T-cell (primary cell): ENCODE data around the gene ZNF133. TPM values are rescaled to one million over a fixed set of nuclear protein-coding genes. Genes with fewer than 3 reads are reported as not detected.

ENCODE experiments used
- ATAC-seq, 4 experiments: fragments of 200-7000 bp in 3 of 4; fragments of 150-1000 bp in 1 of 4; cut with Tn5 transposase; replicated peaks in 1 of 4; 1 replicate in 3 of 4; 2 replicates in 1 of 4; pipeline ENCODE4 v1.10.0; 2021; ENCODE audit warnings: moderate library complexity in 3 of 4, mild to moderate bottlenecking in 2 of 4, moderate number of reproducible peaks in 1 of 4
- CTCF ChIA-PET, 2 donors: fragments of 300-600 bp; sonication (Branson Sonifier 250); formaldehyde crosslinking; loops; one replicate each; lab custom pipeline; 2022; ENCODE audit warnings: antibody characterized with exemption in 2 of 2; lab: Charles Lee
- POLR2A ChIA-PET, 2 donors: fragments of 300-600 bp; sonication (Branson Sonifier 250); formaldehyde crosslinking; loops; one replicate each; lab custom pipeline; 2022; ENCODE audit warnings: antibody characterized with exemption in 2 of 2; lab: Charles Lee
- DNase-seq, 35 experiments: peaks; one replicate each; pipeline versions ENCODE4 v3.0.0 to v3.0.0-alpha.2; 2013 to 2023
- H3K27ac ChIP-seq: one replicate; pipeline ENCODE4 v1.5.1; 2013; ENCODE audit warnings: low read length
- H3K27me3 ChIP-seq, 2 experiments: replicated peaks in 1 of 2; 1 replicate in 1 of 2; 2 replicates in 1 of 2; pipeline versions ENCODE4 v1.6.1 to v1.7.0; 2013; ENCODE audit warnings: low read length in 1 of 2, mixed read lengths in 1 of 2; ENCODE audit not compliant: control insufficient read depth in 2 of 2, insufficient read depth in 2 of 2; ENCODE audit errors: extremely low read depth in 1 of 2
- H3K36me3 ChIP-seq, 2 donors: 1 replicate in 1 of 2; 2 replicates in 1 of 2; pipeline versions ENCODE4 v1.6.1 to v1.7.0; 2013; ENCODE audit warnings: low read length in 1 of 2; ENCODE audit not compliant: control insufficient read depth in 2 of 2, insufficient read depth in 1 of 2; ENCODE audit errors: extremely low read depth in 1 of 2
- H3K4me1 ChIP-seq, 2 experiments: 1 replicate in 1 of 2; 2 replicates in 1 of 2; pipeline versions ENCODE4 v1.6.1 to v1.7.0; 2013; ENCODE audit warnings: low read length in 2 of 2, mixed read lengths in 1 of 2; ENCODE audit not compliant: insufficient read depth in 2 of 2, control insufficient read depth in 1 of 2; ENCODE audit errors: extremely low read depth in 1 of 2
- H3K4me3 ChIP-seq, 2 donors: 1 replicate in 1 of 2; 2 replicates in 1 of 2; pipeline versions ENCODE4 v1.5.1 to v1.7.0; 2013; ENCODE audit warnings: mild to moderate bottlenecking in 2 of 2, low read length in 1 of 2, moderate library complexity in 1 of 2; ENCODE audit not compliant: control insufficient read depth in 1 of 2; ENCODE audit errors: extremely low read depth in 1 of 2
- H3K9me3 ChIP-seq: 2 replicates; pipeline ENCODE4 v1.7.0; 2013
- H3K27ac Mint-ChIP-seq, 2 donors: one replicate each; pipeline ENCODE4 v1.8.0; 2020 to 2021; ENCODE audit warnings: mild to moderate bottlenecking in 2 of 2, mixed read lengths in 2 of 2
- H3K27me3 Mint-ChIP-seq, 2 donors: one replicate each; pipeline ENCODE4 v1.8.0; 2021 to 2022; ENCODE audit warnings: mixed read lengths in 2 of 2
- H3K36me3 Mint-ChIP-seq: one replicate; pipeline ENCODE4 v1.8.0; 2021; ENCODE audit warnings: mixed read lengths
- H3K4me1 Mint-ChIP-seq, 3 donors: one replicate each; pipeline ENCODE4 v1.8.0; 2020 to 2022; ENCODE audit warnings: mixed read lengths in 3 of 3, mild to moderate bottlenecking in 1 of 3
- H3K4me3 Mint-ChIP-seq, 3 donors: one replicate each; pipeline ENCODE4 v1.8.0; 2020 to 2022; ENCODE audit warnings: mild to moderate bottlenecking in 3 of 3, mixed read lengths in 3 of 3, moderate library complexity in 3 of 3
- H3K9me3 Mint-ChIP-seq, 3 donors: one replicate each; pipeline ENCODE4 v1.8.0; 2020 to 2022; ENCODE audit warnings: mixed read lengths in 3 of 3
- WGBS: methylation state at CpG from one replicate; pipeline ENCODE4 v1.1.5; 2013; ENCODE audit warnings: missing lambda C conversion rate; ENCODE audit not compliant: insufficient coverage; 5-methylcytosine and 5-hydroxymethylcytosine counted together
- total RNA-seq, 35 experiments: library from RNA in 6 of 35; stranded (reverse) in 6 of 35; fragments of 120-200 nt in 1 of 35; gene quantifications; one replicate each; pipeline versions ENCODE4 v1.2.1 to v1.2.4 and lab custom pipeline; 2013 to 2026

ZNF133 gene
- total RNA-seq, 5 donors from 2014 or later (not counting 1 experiment from before 2014, with no cell fraction given): 6.8 to 14.6 (median 9.0) TPM

DNA sequence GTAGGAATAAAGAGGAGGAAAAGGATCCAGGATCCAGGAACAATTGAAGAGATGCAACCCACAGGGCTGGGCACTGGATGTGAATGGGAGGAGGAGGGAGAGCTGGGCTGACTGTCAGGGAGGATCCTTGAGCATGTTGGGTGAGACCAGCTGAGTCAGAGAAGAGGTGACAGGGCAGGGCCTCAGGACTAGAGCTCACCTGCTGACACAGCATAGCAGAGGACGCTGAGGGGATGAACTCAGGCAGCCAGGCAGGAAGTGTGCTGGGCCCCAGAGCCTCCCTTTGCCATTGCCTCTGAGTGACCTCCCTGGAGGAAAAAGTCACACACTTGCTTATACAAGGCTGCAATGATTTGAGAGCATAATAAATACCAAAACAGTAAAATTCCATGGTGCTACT lies 72.3 kb downstream of the ZNF133 start:
- CTCF ChIA-PET: no interaction called here
- Mint-ChIP-seq H3K27ac (no peak overlapping the region), H3K27me3 (peaks cover 3 to 9% of the 10 kb centered on the region in 2 donors), H3K9me3 (peaks cover 0 to under 1% (median 0%) of the 10 kb centered on the region in 3 donors), H3K4me1 (no peaks in the 10 kb centered on the region), H3K36me3 (no peaks in the 10 kb centered on the region), H3K4me3 (no peak overlapping the region)
- DNase-seq (no peak), ATAC-seq (no peak)
- Histone ChIP-seq H3K4me3 (no peak overlapping the region), H3K27me3 (peaks cover 0 to 2% of the 10 kb centered on the region in 2 experiments), H3K9me3 (no peaks in the 10 kb centered on the region), H3K4me1 (no peaks in the 10 kb centered on the region), H3K36me3 (no peaks in the 10 kb centered on the region), H3K27ac (no peak overlapping the region)
- POLR2A ChIA-PET: no interaction called here
- WGBS: 40% methylated on average over 1 of the region's 1 CpG

DNA sequence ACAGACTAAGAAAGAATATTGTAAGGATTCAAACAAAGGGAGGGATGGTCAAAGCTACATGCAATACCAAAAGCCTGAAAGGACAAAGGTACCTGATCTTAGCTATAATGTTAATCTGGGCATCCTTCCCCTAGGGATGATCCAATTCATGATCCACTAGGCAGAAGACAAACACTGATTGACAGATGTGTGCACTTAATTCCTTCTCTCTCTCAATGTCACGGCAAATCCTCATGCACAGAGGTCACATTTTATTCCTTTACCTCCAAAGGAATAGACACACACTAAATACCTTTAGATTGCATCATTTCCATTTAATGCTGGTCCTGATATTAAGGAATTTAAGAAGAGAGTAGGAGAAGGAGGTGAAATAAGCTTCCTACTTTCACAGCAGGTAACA lies 73.4 kb downstream of the ZNF133 start:
- Mint-ChIP-seq H3K4me1 (no peaks in the 10 kb centered on the region), H3K9me3 (no peaks in the 10 kb centered on the region), H3K36me3 (no peaks in the 10 kb centered on the region)

DNA sequence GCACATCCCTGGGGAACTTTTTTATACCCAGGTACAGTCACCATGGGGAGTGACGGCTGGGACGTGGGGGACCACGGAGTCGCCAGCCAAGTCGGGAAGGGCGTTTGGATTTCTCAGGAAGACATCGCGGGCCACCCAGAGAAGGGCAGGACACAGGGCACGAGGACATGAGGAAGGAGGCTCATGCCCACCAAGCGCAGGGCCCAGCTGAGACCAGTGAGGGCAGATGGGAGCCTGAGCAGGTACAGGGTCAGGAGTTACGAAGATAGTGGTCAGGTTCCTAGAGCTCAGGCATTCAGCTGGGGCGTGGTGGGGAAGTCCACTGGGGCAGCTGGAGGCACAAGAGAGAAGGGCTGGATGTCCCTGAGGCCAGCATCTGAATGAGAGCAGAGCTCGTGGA lies 74.6 kb downstream of the ZNF133 start:
- H3K27ac Mint-ChIP-seq: no peak overlapping the region
- ATAC-seq (no peak), DNase-seq (no peak)
- H3K27ac ChIP-seq: no peak overlapping the region
- H3K4me1 Mint-ChIP-seq: no peaks in the 10 kb centered on the region
- H3K4me3 ChIP-seq: no peak overlapping the region
- H3K27me3 Mint-ChIP-seq: peaks cover 3 to 8% of the 10 kb centered on the region in 2 donors
- no peaks in the 10 kb centered on the region for H3K4me1 ChIP-seq
- no peak overlapping the region for H3K4me3 Mint-ChIP-seq
- H3K27me3 ChIP-seq: peaks cover 0 to 2% of the 10 kb centered on the region in 2 experiments
- no peaks in the 10 kb centered on the region for H3K9me3 Mint-ChIP-seq
- no peaks in the 10 kb centered on the region for H3K9me3 ChIP-seq
- 90% methylated on average over 12 of the region's 13 CpGs for WGBS
- POLR2A ChIA-PET: no interaction called here
- CTCF ChIA-PET: no interaction called here
- no peaks in the 10 kb centered on the region for H3K36me3 ChIP-seq
- H3K36me3 Mint-ChIP-seq: no peaks in the 10 kb centered on the region

More for the DNA sequence above, 73.4 kb downstream of the ZNF133 start:
- DNase-seq (no peak), ATAC-seq (no peak)
- Mint-ChIP-seq H3K27me3 (peaks cover 3 to 9% of the 10 kb centered on the region in 2 donors), H3K4me3 (no peak overlapping the region), H3K27ac (no peak overlapping the region)
- ChIA-PET CTCF (no interaction called here), POLR2A (no interaction called here)
- H3K36me3 ChIP-seq: no peaks in the 10 kb centered on the region
- H3K9me3 ChIP-seq: no peaks in the 10 kb centered on the region
- H3K4me1 ChIP-seq: no peaks in the 10 kb centered on the region
- H3K27me3 ChIP-seq: peaks cover 0 to 2% of the 10 kb centered on the region in 2 experiments
- H3K27ac ChIP-seq: no peak overlapping the region
- WGBS: 80% methylated on average over 1 of the region's 1 CpG
- H3K4me3 ChIP-seq: no peak overlapping the region

DNA sequence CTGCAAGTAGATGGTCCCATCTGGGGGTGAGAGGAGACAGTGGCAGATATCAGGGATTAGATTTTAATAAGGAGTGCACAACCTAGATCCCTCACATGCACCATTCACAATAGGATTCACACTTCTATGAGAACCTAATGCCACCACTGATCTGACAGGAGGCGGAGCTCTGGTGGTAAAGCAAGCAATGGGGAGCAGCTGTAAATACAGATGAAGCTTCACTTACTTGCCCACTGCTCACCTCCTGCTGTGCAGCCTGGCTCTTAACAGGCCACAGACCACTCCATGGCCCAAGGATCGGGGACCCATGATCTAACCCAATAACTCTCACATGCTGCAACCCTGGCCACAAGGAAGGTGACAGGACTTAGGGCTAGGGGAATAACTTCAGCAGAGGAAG lies 75.4 kb downstream of the ZNF133 start:
- ATAC-seq: no peak
- Mint-ChIP-seq H3K36me3 (no peaks in the 10 kb centered on the region), H3K4me3 (no peak overlapping the region), H3K4me1 (no peaks in the 10 kb centered on the region), H3K27ac (no peak overlapping the region), H3K9me3 (no peaks in the 10 kb centered on the region), H3K27me3 (peaks cover 4 to 5% of the 10 kb centered on the region in 2 donors)
- Histone ChIP-seq H3K9me3 (no peaks in the 10 kb centered on the region), H3K27me3 (peaks cover 0 to 2% of the 10 kb centered on the region in 2 experiments), H3K4me1 (no peaks in the 10 kb centered on the region), H3K27ac (no peak overlapping the region), H3K36me3 (no peaks in the 10 kb centered on the region), H3K4me3 (no peak overlapping the region)
- WGBS: 86% methylated on average over 1 of the region's 2 CpGs
- ChIA-PET POLR2A (no interaction called here), CTCF (no interaction called here)
- DNase-seq: no peak

DNA sequence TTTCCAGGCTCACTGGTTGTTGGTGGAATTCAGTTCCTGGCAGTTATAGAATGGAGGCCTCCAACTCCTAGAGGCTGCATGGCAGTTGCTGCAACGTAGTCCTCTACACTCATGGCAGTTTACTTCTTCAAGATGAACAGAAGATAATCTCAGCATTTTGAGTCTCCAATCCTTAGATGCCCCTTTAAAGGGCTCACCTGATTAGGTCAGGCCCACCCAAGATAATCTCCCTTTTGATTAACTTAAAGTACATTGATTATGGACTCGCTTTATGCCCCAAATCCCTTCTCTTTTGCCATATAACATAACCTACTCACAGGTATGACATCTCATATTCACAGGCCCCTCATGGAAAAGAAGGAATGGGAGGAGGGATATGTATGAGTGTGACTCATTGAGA lies 76.4 kb downstream of the ZNF133 start:
- 40% methylated on average over 1 of the region's 2 CpGs for WGBS
- H3K36me3 Mint-ChIP-seq: no peaks in the 10 kb centered on the region
- Histone ChIP-seq H3K27ac (no peak overlapping the region), H3K4me1 (no peaks in the 10 kb centered on the region), H3K36me3 (no peaks in the 10 kb centered on the region), H3K9me3 (no peaks in the 10 kb centered on the region), H3K27me3 (peaks cover 0 to 2% of the 10 kb centered on the region in 2 experiments), H3K4me3 (no peak overlapping the region)
- no peak for ATAC-seq
- no peak for DNase-seq
- H3K4me3 Mint-ChIP-seq: no peak overlapping the region
- peaks cover 5% of the 10 kb centered on the region in 2 donors for H3K27me3 Mint-ChIP-seq
- CTCF ChIA-PET: no interaction called here
- H3K27ac Mint-ChIP-seq: no peak overlapping the region
- H3K4me1 Mint-ChIP-seq: no peaks in the 10 kb centered on the region
- POLR2A ChIA-PET: no interaction called here
- no peaks in the 10 kb centered on the region for H3K9me3 Mint-ChIP-seq

Other genes with a start within 250 kb of the ZNF133 start
- not detected for gene OVOL2, start 230.6 kb upstream of the ZNF133 start, total RNA-seq
- 10 to 100 TPM; 11.3 to 22.2 (median 20.5) TPM for gene KAT14, start 150.7 kb upstream of the ZNF133 start, total RNA-seq
- gene PET117, start 150.7 kb upstream of the ZNF133 start, total RNA-seq: 10 to 100 TPM in 4 of 5 donors, 1 to 10 TPM in 1; 10.0 to 15.6 (median 13.4) TPM
- gene DZANK1, start 178.5 kb downstream of the ZNF133 start, total RNA-seq: 1 to 10 TPM; 2.3 to 4.0 (median 3.2) TPM
- 1 to 10 TPM; 5.9 to 8.8 (median 8.3) TPM for gene POLR3F, start 178.9 kb downstream of the ZNF133 start, total RNA-seq
- 1 to 10 TPM; 5.9 to 8.4 (median 7.3) TPM for gene RBBP9, start 208.7 kb downstream of the ZNF133 start, total RNA-seq
- 10 to 100 TPM; 34.7 to 51.3 (median 42.1) TPM for gene SEC23B, start 219.4 kb downstream of the ZNF133 start, total RNA-seq